HepG2 (cell line): ENCODE measurements around the gene CRADD.

ENCODE experiments used
- AHR ChIP-seq: IDR thresholded peaks from 2 replicates; pipeline ENCODE4 v1.6.1; 2018; ENCODE audit warnings: missing genetic modification reagents, missing compliant biosample characterization
- CTCF ChIP-seq: sonication (generic); formaldehyde crosslinking; IDR thresholded peaks from 2 replicates; pipeline ENCODE4 v1.5.0; 2020; ENCODE audit warnings: mild to moderate bottlenecking, missing genetic modification reagents, moderate library complexity
- DDIT3 ChIP-seq: sonication (generic); formaldehyde crosslinking; IDR thresholded peaks from 2 replicates; pipeline ENCODE4 v1.4.0; 2020; ENCODE audit warnings: mild to moderate bottlenecking, missing genetic modification reagents
- EP300 ChIP-seq, 3 experiments: sonication (generic) in 1 of 3; formaldehyde crosslinking in 1 of 3; IDR thresholded peaks; 2 replicates each; pipeline versions ENCODE4 v1.5.1 to v1.6.1; 2011 to 2020; ENCODE audit warnings: low read depth in 2 of 3, low read length in 2 of 3, borderline replicate concordance in 1 of 3, improper control_type of control experiment in 1 of 3, mild to moderate bottlenecking in 1 of 3, missing genetic modification reagents in 1 of 3, moderate library complexity in 1 of 3
- FOSL1 ChIP-seq: sonication (generic); formaldehyde crosslinking; IDR thresholded peaks from 2 replicates; pipeline ENCODE4 v1.9.0; 2021; ENCODE audit warnings: missing genetic modification reagents, borderline replicate concordance
- FOXA1 ChIP-seq, 2 experiments: fragments of 450-650 bp in 1 of 2; sonication (generic) in 1 of 2; formaldehyde crosslinking in 1 of 2; IDR thresholded peaks; 2 replicates each; pipeline versions ENCODE4 v1.4.0 to v1.6.1; 2016 to 2020; ENCODE audit warnings: missing genetic modification reagents in 1 of 2
- KMT2A ChIP-seq: sonication (generic); formaldehyde crosslinking; IDR thresholded peaks from 2 replicates; pipeline ENCODE4 v1.4.0; 2020; ENCODE audit warnings: missing genetic modification reagents
- SALL2 ChIP-seq: sonication (generic); formaldehyde crosslinking; IDR thresholded peaks from 2 replicates; pipeline ENCODE4 v1.8.1; 2023; ENCODE audit warnings: mild to moderate bottlenecking, missing genetic modification reagents, inconsistent platforms
- ZNF232 ChIP-seq: sonication (generic); formaldehyde crosslinking; IDR thresholded peaks from 2 replicates; pipeline ENCODE4 v1.4.0; 2020; ENCODE audit warnings: missing genetic modification reagents, borderline replicate concordance

- no peak for TF ChIP-seq FOXA1 (IDR thresholded peaks at IDR 0.05)
- TF ChIP-seq FOXA1 (CRISPR knock-in tag; IDR thresholded peaks at IDR 0.05) = no peak
- no peak for TF ChIP-seq AHR (CRISPR knock-in tag)
- TF ChIP-seq ZNF232 (CRISPR knock-in tag) = no peak
- TF ChIP-seq FOSL1 = no peak
- no peak for TF ChIP-seq SALL2 (CRISPR knock-in tag)
- no peak for TF ChIP-seq EP300 (IDR thresholded peaks at IDR 0.05; ENCODE audit: low read depth in 2 of 2, low read length in 2 of 2)
- TF ChIP-seq EP300 (CRISPR knock-in tag; IDR thresholded peaks at IDR 0.05; ENCODE audit: borderline replicate concordance) = no peak
- no peak for TF ChIP-seq KMT2A
- no peak for TF ChIP-seq CTCF (CRISPR knock-in tag)
- no peak for TF ChIP-seq DDIT3 (CRISPR knock-in tag)
Observed at GRCh38 chr12:93883436-93884154, 206.4 kb downstream of the CRADD start.
